ENCODE measurements around the gene BACH2. TPM values are rescaled to one million over a fixed set of nuclear protein-coding genes. Genes with fewer than 3 reads are reported as not detected.

Gene BACH2
- polyA plus RNA-seq, 1 of the 3 experiments (the other 2 are of a cell fraction), result 0.46 TPM

- H3K4me3 ChIP-seq (ENCODE audit: low read depth in 2 of 2, low read length in 1 of 2), result no peak overlapping the region
- no peaks in the 10 kb centered on the region for H3F3A ChIP-seq (replicated peaks; ENCODE audit: insufficient read depth)
- no peak overlapping the region for H3K4me2 ChIP-seq
- H3K36me3 ChIP-seq (replicated peaks in 1 of 2; ENCODE audit: control insufficient read depth in 1 of 2, insufficient read depth in 2 of 2, low read length in 1 of 2), result no peaks in the 10 kb centered on the region
- H3K9me3 ChIP-seq, result no peaks in the 10 kb centered on the region
- WGBS (ENCODE audit: low lambda C conversion rate), result 69% methylated on average over 6 of the region's 7 CpGs
- H3K9me2 ChIP-seq, result no peaks in the 10 kb centered on the region
- H3K79me2 ChIP-seq (ENCODE audit: insufficient read depth), result no peaks in the 10 kb centered on the region
- CTCF ChIA-PET, result no interaction called here
- POLR2A ChIA-PET, result interaction anchor here (0.6 kb wide), 1 partner anchor 33 kb away, joined by 5 read pairs; no protein-coding TSS in a partner anchor
- no peaks in the 10 kb centered on the region for H4K20me1 ChIP-seq (ENCODE audit: insufficient read depth)
- no peak for TF ChIP-seq NRF1 (IDR thresholded peaks at IDR 0.05; ENCODE audit: low read depth, low read length)
- TF ChIP-seq IRF3 (IDR thresholded peaks at IDR 0.05; ENCODE audit: low read depth, low read length), result no peak
- TF ChIP-seq GATA2 (CRISPR knock-in tag; IDR thresholded peaks at IDR 0.05), result no peak
- no peak for TF ChIP-seq EZH2phosphoT487 (IDR thresholded peaks at IDR 0.05; ENCODE audit: borderline replicate concordance, low read depth)
- no peak for TF ChIP-seq TAF1 (IDR thresholded peaks at IDR 0.05; ENCODE audit: borderline replicate concordance, low read depth, low read length)
- H2AFZ ChIP-seq (ENCODE audit: low read depth), result no peak overlapping the region
- no peak overlapping the region for H3K9ac ChIP-seq
- no peak overlapping the region for H3K27ac ChIP-seq (ENCODE audit: low read depth in 2 of 2, low read length in 1 of 2)
- no peaks in the 10 kb centered on the region for H3K27me3 ChIP-seq (ENCODE audit: insufficient read depth)
- no peak for DNase-seq
- H3K4me1 ChIP-seq (ENCODE audit: control insufficient read depth in 1 of 2, insufficient read depth in 2 of 2, low read depth in 1 of 2, low read length in 1 of 2), result no peaks in the 10 kb centered on the region
These were observed 408.5 kb downstream of the BACH2 start for GRCh38 chr6:89888138-89888514.

- H3F3A ChIP-seq (replicated peaks; ENCODE audit: insufficient read depth), result no peaks in the 10 kb centered on the region
- H3K9me3 ChIP-seq, result no peaks in the 10 kb centered on the region
- H3K27me3 ChIP-seq (ENCODE audit: insufficient read depth), result no peaks in the 10 kb centered on the region
- H3K27ac ChIP-seq (ENCODE audit: low read depth in 2 of 2, low read length in 1 of 2), result no peak overlapping the region
- WGBS (ENCODE audit: low lambda C conversion rate), result 87% methylated on average over 13 of the region's 43 CpGs
- H3K36me3 ChIP-seq (replicated peaks in 1 of 2; ENCODE audit: control insufficient read depth in 1 of 2, insufficient read depth in 2 of 2, low read length in 1 of 2), result no peaks in the 10 kb centered on the region
- DNase-seq, result peak; percentile 21
- no peaks in the 10 kb centered on the region for H3K4me1 ChIP-seq (ENCODE audit: control insufficient read depth in 1 of 2, insufficient read depth in 2 of 2, low read depth in 1 of 2, low read length in 1 of 2)
- H3K79me2 ChIP-seq (ENCODE audit: insufficient read depth), result no peaks in the 10 kb centered on the region
- TF ChIP-seq SMC3 (IDR thresholded peaks at IDR 0.05; ENCODE audit: low read depth, low read length) (no peak), MEF2A (IDR thresholded peaks at IDR 0.05; ENCODE audit: borderline replicate concordance, low read depth) (no peak), NFIC (IDR thresholded peaks at IDR 0.05; ENCODE audit: borderline replicate concordance) (no peak), SIN3A (IDR thresholded peaks at IDR 0.05; ENCODE audit: borderline replicate concordance, low read depth, low read length) (no peak), FOSL2 (IDR thresholded peaks at IDR 0.05; ENCODE audit: borderline replicate concordance, low read depth) (no peak), NRF1 (IDR thresholded peaks at IDR 0.05; ENCODE audit: low read depth, low read length) (no peak), FOXJ3 (CRISPR knock-in tag; IDR thresholded peaks at IDR 0.05) (no peak), RAD21 (IDR thresholded peaks at IDR 0.05; ENCODE audit: low read length) (no peak), JUND (IDR thresholded peaks at IDR 0.05) (no peak)
- H2AFZ ChIP-seq (ENCODE audit: low read depth), result no peak overlapping the region
- no peaks in the 10 kb centered on the region for H3K9me2 ChIP-seq
- CTCF ChIA-PET, result no interaction called here
- no peak overlapping the region for H3K4me3 ChIP-seq (ENCODE audit: low read depth in 2 of 2, low read length in 1 of 2)
- no peak overlapping the region for H3K4me2 ChIP-seq
- H3K9ac ChIP-seq, result no peak overlapping the region
- no peaks in the 10 kb centered on the region for H4K20me1 ChIP-seq (ENCODE audit: insufficient read depth)
- POLR2A ChIA-PET, result no interaction called here
These were observed 409.0 kb downstream of the BACH2 start for GRCh38 chr6:89887452-89888137.

Data from SK-N-SH (cell line).